Left lobe of liver (tissue), 2 donors: ENCODE results near the gene JOSD1. TPM values are rescaled to one million over a fixed set of nuclear protein-coding genes. Genes with fewer than 3 reads are reported as not detected.
"Not testable (repeated sequence)": the region's sequence is repeated elsewhere in the genome, so short reads cannot be mapped to it uniquely, and the experiment has no call there.

Experiments
- ATAC-seq: fragments of 200-7000 bp; cut with Tn5 transposase; one replicate; pipeline ENCODE4 v1.9.1; 2020; ENCODE audit warnings: mild to moderate bottlenecking, moderate library complexity
- DNase-seq: peaks from one replicate; pipeline ENCODE4 v3.0.0-alpha.2; 2020; ENCODE audit warnings: low spot score
- total RNA-seq: library from RNA; stranded (reverse); gene quantifications from one replicate; pipeline ENCODE4 v1.2.1, GENCODE V29; 2021
- donor health status: DM: no; HTN: no; CAD: no; lungs with moderate emphysema.
- donor health status: DM: no; HTN: yes; CAD: no.

JOSD1 gene
- total RNA-seq, 1 donor from 2014 or later: 16.6 TPM

GRCh38 chr22:38696606-38697424 lies 3.9 kb downstream of the JOSD1 start:
- no peak for DNase-seq
- no peak for ATAC-seq

- no peak for ATAC-seq
Observed at GRCh38 chr22:38694940-38695339, 5.8 kb downstream of the JOSD1 start.

GRCh38 chr22:38694049-38694448 lies 6.7 kb downstream of the JOSD1 start:
- ATAC-seq (no peak), DNase-seq (no peak)

More at GRCh38 chr22:38694940-38695339, 5.8 kb downstream of the JOSD1 start:
- no peak for DNase-seq

GRCh38 chr22:38689651-38690050 lies 11.1 kb downstream of the JOSD1 start:
- ATAC-seq (no peak), DNase-seq (no peak)

- ATAC-seq (no peak), DNase-seq (no peak)
Observed at GRCh38 chr22:38685761-38686160, 15.0 kb downstream of the JOSD1 start.

- ATAC-seq: no peak
- DNase-seq: no peak
Observed at GRCh38 chr22:38684895-38685294, 15.8 kb downstream of the JOSD1 start.

- ATAC-seq: peak; percentile 99
- DNase-seq: peak; percentile 91
Observed at GRCh38 chr22:38681582-38682335, 19.0 kb downstream of the JOSD1 start, which contains the start of gene TOMM22. Gene TOMM22, plus strand, starts transcription at chr22:38681957. Its CDS starts 22 bp downstream, at chr22:38681979.

- DNase-seq: no peak
- no peak for ATAC-seq
Observed at GRCh38 chr22:38675833-38676232, 24.9 kb downstream of the JOSD1 start.

GRCh38 chr22:38674888-38675287 lies 25.9 kb downstream of the JOSD1 start:
- no peak for DNase-seq
- no peak for ATAC-seq

- no peak for DNase-seq
- ATAC-seq: peak; percentile 8
Observed at GRCh38 chr22:38657045-38657909, 43.5 kb downstream of the JOSD1 start.

- DNase-seq (peak; percentile 87), ATAC-seq (peak; percentile 97)
Observed at GRCh38 chr22:38656256-38657044, 44.3 kb downstream of the JOSD1 start, which contains the start of the genes CBY1 and FAM227A. Gene CBY1, plus strand, starts transcription at chr22:38656638. Its CDS starts 11,417 bp downstream, at chr22:38668055. Gene FAM227A, minus strand, starts transcription at chr22:38656392. Its CDS starts 6,224 bp downstream, at chr22:38650168.

GRCh38 chr22:38655519-38656255 lies 45.1 kb downstream of the JOSD1 start:
- DNase-seq (no peak), ATAC-seq (no peak)

GRCh38 chr22:38653741-38654140 lies 47.0 kb downstream of the JOSD1 start:
- no peak for DNase-seq
- no peak for ATAC-seq

- DNase-seq (no peak), ATAC-seq (no peak)
Observed at GRCh38 chr22:38652859-38653258, 47.9 kb downstream of the JOSD1 start.

- DNase-seq (no peak), ATAC-seq (no peak)
Observed at GRCh38 chr22:38649841-38650522, 50.8 kb downstream of the JOSD1 start.

- ATAC-seq (no peak), DNase-seq (no peak)
Observed at GRCh38 chr22:38645430-38645829, 55.3 kb downstream of the JOSD1 start.

- not testable (repeated sequence) for DNase-seq
- ATAC-seq: peak; percentile 66
Observed at GRCh38 chr22:38644245-38644644, 56.5 kb downstream of the JOSD1 start.

- no peak for ATAC-seq
Observed at GRCh38 chr22:38641476-38642040, 59.2 kb downstream of the JOSD1 start.

More at GRCh38 chr22:38641476-38642040, 59.2 kb downstream of the JOSD1 start:
- no peak for DNase-seq
